ENCODE results near the gene KLHL36. TPM values are rescaled to one million over a fixed set of nuclear protein-coding genes. Genes with fewer than 3 reads are reported as not detected.

Gene KLHL36
- total and polyA plus RNA-seq, 10 donors = 17.8 to 93.6 (median 66.9) TPM

DNA sequence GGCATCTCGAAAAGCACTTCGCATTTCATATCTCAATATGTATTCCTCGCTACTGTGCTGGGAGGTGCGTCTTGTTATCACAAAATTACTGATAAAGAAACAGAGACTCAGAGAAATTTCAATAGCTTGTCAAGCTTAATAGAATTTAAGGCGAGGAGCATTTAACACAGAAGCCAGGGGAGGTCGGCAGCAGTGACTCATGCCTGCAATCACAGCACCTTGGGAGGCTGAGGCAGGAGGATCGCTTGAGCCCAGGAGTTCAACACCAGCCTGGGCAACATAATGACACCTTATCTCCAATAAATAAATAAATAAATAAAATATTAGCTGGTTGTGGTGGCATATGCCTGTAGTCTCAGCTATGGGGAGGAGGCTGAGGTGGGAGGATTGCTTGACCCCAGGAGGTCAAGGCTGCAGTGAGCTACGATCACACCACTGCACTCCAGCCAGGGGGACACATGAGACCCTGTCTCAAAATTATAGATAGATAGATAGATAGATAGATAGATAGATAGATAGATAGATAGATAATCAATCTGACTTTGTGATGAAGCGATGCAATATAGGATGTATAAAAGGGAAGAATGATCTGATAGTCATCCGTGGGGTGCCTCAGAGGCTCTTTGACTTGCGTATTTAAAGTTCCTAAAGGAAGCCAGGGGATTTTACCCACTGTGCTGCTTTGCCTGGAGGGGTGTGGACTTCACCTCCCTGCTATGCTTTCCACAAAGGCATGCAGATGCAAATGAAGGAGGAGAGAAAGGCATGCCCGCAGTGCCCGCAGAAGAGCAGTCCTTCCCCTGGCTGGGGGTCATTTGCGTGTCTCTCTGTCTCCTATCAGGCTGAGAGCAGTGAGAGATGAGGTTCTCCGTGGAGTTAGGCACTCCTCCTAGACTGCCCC is 35.6 kb downstream of the KLHL36 start:
- intact Hi-C loops (cut with DNase I; ENCODE audit: low total_unique reads) = no loop called here
- 71 to 83% (median 78%) methylated on average over 15 of the region's 15 CpGs for WGBS, 5 donors
- no peak overlapping the region for H3K4me3 ChIP-seq
- H3K27ac ChIP-seq = no peak overlapping the region
- H3K9me3 ChIP-seq = no peaks in the 10 kb centered on the region
- no peak for DNase-seq
- TF ChIP-seq, protein P1, sequence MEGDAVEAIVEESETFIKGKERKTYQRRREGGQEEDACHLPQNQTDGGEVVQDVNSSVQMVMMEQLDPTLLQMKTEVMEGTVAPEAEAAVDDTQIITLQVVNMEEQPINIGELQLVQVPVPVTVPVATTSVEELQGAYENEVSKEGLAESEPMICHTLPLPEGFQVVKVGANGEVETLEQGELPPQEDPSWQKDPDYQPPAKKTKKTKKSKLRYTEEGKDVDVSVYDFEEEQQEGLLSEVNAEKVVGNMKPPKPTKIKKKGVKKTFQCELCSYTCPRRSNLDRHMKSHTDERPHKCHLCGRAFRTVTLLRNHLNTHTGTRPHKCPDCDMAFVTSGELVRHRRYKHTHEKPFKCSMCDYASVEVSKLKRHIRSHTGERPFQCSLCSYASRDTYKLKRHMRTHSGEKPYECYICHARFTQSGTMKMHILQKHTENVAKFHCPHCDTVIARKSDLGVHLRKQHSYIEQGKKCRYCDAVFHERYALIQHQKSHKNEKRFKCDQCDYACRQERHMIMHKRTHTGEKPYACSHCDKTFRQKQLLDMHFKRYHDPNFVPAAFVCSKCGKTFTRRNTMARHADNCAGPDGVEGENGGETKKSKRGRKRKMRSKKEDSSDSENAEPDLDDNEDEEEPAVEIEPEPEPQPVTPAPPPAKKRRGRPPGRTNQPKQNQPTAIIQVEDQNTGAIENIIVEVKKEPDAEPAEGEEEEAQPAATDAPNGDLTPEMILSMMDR (IDR thresholded peaks at IDR 0.05 in 8 of 11, conservative IDR thresholded peaks at IDR 0.05 in 3 of 11) = no peak
- TF ChIP-seq POLR2A (IDR thresholded peaks at IDR 0.05) = no peak
- no peak for TF ChIP-seq POLR2AphosphoS5 (IDR thresholded peaks at IDR 0.05)
- H3K4me1 ChIP-seq = peaks cover 0 to 16% (median 3%) of the 10 kb centered on the region in 6 donors
- H3K27me3 ChIP-seq (replicated peaks in 1 of 7) = peaks cover 0 to 9% (median 0%) of the 10 kb centered on the region in 7 donors
- no peaks in the 10 kb centered on the region for H3K36me3 ChIP-seq

DNA sequence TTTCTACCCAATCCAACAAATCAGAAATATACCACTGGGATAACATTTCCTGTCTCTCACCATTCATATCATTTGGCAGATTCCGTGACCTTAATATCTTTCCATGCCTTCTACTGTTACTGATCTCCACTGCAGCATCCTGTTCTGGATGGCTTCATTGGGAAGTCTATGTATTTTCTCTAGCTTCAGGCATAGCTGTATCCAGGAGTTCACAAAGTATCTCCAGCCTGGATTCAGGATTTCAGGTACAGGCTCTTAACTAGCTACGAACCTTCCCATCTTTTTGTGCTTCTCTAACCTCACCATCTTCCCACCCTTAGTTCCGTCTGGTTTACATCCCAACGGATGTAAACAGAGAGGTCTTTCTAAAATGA is 36.3 kb downstream of the KLHL36 start:
- no peak overlapping the region for H3K4me3 ChIP-seq
- no peak overlapping the region for H3K27ac ChIP-seq
- no peak for DNase-seq
- H3K27me3 ChIP-seq (replicated peaks in 1 of 7) = peaks cover 0 to 9% (median 0%) of the 10 kb centered on the region in 7 donors
- 90 to 96% (median 92%) methylated on average over 4 of the region's 4 CpGs for WGBS, 5 donors
- no peaks in the 10 kb centered on the region for H3K9me3 ChIP-seq
- no peaks in the 10 kb centered on the region for H3K36me3 ChIP-seq
- H3K4me1 ChIP-seq = peaks cover 0 to 16% (median 3%) of the 10 kb centered on the region in 6 donors
- intact Hi-C loops (cut with DNase I; ENCODE audit: low total_unique reads) = no loop called here
- TF ChIP-seq, protein P1 (IDR thresholded peaks at IDR 0.05 in 8 of 11, conservative IDR thresholded peaks at IDR 0.05 in 3 of 11) = no peak
- no peak for TF ChIP-seq POLR2AphosphoS5 (IDR thresholded peaks at IDR 0.05)
- TF ChIP-seq POLR2A (IDR thresholded peaks at IDR 0.05) = no peak

DNA sequence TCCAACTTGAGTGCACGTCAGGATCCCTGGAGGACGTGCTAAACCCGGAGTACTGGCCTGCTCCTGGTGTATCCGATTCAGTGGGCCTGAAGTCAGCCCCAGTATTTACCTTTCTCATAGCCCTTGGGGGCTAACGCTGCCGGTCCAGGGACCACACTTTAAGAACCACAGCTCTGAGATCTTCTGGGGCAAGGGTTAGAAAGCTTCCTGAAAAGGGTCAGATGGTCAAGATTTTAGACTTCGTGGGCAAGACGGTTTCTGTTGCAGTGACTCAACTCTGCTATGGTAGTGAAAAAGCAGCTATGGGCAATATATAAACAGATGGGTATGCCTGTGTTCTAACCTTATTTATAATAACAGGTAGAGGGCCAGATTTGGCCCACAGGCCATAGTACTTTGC is 36.9 kb downstream of the KLHL36 start:
- intact Hi-C loops (cut with DNase I; ENCODE audit: low total_unique reads) = no loop called here
- DNase-seq = no peak
- Histone ChIP-seq H3K4me1 (peaks cover 0 to 16% (median 3%) of the 10 kb centered on the region in 6 donors), H3K27ac (no peak overlapping the region), H3K27me3 (replicated peaks in 1 of 7) (peaks cover 0 to 9% (median 0%) of the 10 kb centered on the region in 7 donors), H3K9me3 (no peaks in the 10 kb centered on the region), H3K4me3 (no peak overlapping the region), H3K36me3 (no peaks in the 10 kb centered on the region)
- 74 to 85% (median 81%) methylated on average over 8 of the region's 8 CpGs for WGBS, 5 donors
- no peak for TF ChIP-seq POLR2AphosphoS5 (IDR thresholded peaks at IDR 0.05)
- TF ChIP-seq POLR2A (IDR thresholded peaks at IDR 0.05) = no peak
- TF ChIP-seq, protein P1 (IDR thresholded peaks at IDR 0.05 in 8 of 11, conservative IDR thresholded peaks at IDR 0.05 in 3 of 11) = no peak

DNA sequence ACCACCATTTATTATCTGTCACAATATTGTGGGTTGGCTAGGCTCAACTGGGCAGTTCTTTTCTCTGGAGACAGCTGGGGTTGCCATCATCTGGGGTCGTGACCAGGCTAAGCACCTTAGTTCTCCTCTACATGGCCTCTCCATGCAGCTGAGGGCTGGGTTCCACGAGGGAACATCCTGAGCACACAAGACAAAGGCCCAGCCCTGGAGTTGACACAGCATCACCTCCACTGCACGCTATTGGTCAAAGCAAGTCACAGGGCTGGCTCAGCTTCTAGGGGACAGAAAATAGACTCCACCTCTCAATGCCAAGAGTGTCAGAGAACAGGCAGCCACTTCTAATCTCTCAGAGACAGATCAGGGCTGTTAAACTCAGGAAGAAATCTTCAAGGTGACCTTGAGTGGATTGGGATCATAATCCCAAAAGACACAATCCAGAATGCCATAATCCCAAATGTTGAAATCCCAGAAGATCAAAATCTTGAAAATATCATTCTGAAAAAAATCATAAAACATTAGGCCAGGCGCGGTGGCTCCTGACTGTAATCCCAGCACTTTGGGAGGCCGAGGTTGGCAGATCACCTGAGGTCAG is 38.5 kb downstream of the KLHL36 start:
- Histone ChIP-seq H3K36me3 (no peaks in the 10 kb centered on the region), H3K27me3 (replicated peaks in 1 of 7) (peaks cover 0 to 9% (median 0%) of the 10 kb centered on the region in 7 donors), H3K27ac (no peak overlapping the region), H3K4me1 (peaks cover 0 to 17% (median 3%) of the 10 kb centered on the region in 6 donors), H3K9me3 (no peaks in the 10 kb centered on the region), H3K4me3 (no peak overlapping the region)
- 83 to 91% (median 88%) methylated on average over 4 to 6 of the region's 6 CpGs for WGBS, 5 donors
- DNase-seq = no peak
- intact Hi-C loops (cut with DNase I; ENCODE audit: low total_unique reads) = no loop called here
- TF ChIP-seq POLR2A (IDR thresholded peaks at IDR 0.05) (no peak), POLR2AphosphoS5 (IDR thresholded peaks at IDR 0.05) (no peak)
- TF ChIP-seq, protein P1 (IDR thresholded peaks at IDR 0.05 in 8 of 11, conservative IDR thresholded peaks at IDR 0.05 in 3 of 11) = no peak

All from spleen (tissue), 11 donors.